Measurements from ENCODE around the gene TIGAR.

- no peak for TF ChIP-seq CTCF (IDR thresholded peaks at IDR 0.05; ENCODE audit: low read depth, low read length)
- no peak for TF ChIP-seq EZH2phosphoT487 (IDR thresholded peaks at IDR 0.05; ENCODE audit: low read depth)
These were observed 49.3 kb downstream of the TIGAR start for GRCh38 chr12:4370265-4370664.

Measured in OCI-LY3 (cell line).